Keratinocyte (primary cell): ENCODE data around the gene ACOXL.

ENCODE experiments used
- EZH2 ChIP-seq: IDR thresholded peaks from one replicate; pipeline ENCODE4 v1.6.1; 2012; ENCODE audit warnings: inconsistent platforms, mild to moderate bottlenecking, low read length, moderate library complexity
- TF ChIP-seq, protein P1 (sequence below), 3 experiments: IDR thresholded peaks in 1 of 3; conservative IDR thresholded peaks in 1 of 3; optimal IDR thresholded peaks in 1 of 3; 2 replicates in 2 of 3; 3 replicates in 1 of 3; pipeline versions ENCODE3 to v1.5.1; 2011; ENCODE audit warnings: low read length in 3 of 3, mild to moderate bottlenecking in 3 of 3, moderate library complexity in 2 of 3, control low read depth in 1 of 3, inconsistent platforms in 1 of 3; ENCODE audit not compliant: insufficient read depth in 2 of 3; ENCODE audit errors: extremely low read depth in 1 of 3

DNA sequence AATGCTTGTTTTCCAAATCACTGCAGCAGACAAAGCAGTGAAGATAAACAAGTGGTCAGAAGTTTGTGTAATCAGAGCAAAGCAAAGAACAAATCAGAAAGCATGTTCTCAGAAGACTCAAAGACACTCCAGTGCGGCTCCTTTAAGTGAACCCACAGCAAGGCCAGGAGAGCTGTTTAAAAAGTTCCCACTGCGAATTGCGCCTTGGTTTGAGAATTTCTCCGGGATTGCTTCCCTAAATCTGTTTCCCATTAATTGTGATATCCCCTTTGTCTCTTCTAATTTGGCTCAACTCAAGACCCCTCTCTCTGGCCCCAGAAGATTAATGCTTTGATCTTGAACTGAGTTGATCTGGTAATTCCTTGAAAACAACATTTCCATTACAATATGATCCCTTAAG, 265.9 kb downstream of the ACOXL start:
- no peak for TF ChIP-seq EZH2
- TF ChIP-seq, protein P1, sequence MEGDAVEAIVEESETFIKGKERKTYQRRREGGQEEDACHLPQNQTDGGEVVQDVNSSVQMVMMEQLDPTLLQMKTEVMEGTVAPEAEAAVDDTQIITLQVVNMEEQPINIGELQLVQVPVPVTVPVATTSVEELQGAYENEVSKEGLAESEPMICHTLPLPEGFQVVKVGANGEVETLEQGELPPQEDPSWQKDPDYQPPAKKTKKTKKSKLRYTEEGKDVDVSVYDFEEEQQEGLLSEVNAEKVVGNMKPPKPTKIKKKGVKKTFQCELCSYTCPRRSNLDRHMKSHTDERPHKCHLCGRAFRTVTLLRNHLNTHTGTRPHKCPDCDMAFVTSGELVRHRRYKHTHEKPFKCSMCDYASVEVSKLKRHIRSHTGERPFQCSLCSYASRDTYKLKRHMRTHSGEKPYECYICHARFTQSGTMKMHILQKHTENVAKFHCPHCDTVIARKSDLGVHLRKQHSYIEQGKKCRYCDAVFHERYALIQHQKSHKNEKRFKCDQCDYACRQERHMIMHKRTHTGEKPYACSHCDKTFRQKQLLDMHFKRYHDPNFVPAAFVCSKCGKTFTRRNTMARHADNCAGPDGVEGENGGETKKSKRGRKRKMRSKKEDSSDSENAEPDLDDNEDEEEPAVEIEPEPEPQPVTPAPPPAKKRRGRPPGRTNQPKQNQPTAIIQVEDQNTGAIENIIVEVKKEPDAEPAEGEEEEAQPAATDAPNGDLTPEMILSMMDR (optimal IDR thresholded peaks at IDR 0.05 in 1 of 3, IDR thresholded peaks at IDR 0.05 in 1 of 3, conservative IDR thresholded peaks at IDR 0.05 in 1 of 3; ENCODE audit: extremely low read depth in 1 of 3, insufficient read depth in 2 of 3, low read length in 3 of 3) = no peak
